Neural crest cell (in vitro differentiated cells): Measurements from ENCODE around the gene C19orf67. TPM values are rescaled to one million over a fixed set of nuclear protein-coding genes. Genes with fewer than 3 reads are reported as not detected.

Source experiments
- DNase-seq: peaks from one replicate; pipeline ENCODE4 v3.0.0; 2021; ENCODE audit warnings: low read depth, mixed read lengths, low spot score
- H3K27ac Mint-ChIP-seq: one replicate; pipeline ENCODE4 v1.8.0; 2021; ENCODE audit warnings: mild to moderate bottlenecking, mixed read lengths; ENCODE audit not compliant: unreplicated experiment
- H3K27me3 Mint-ChIP-seq: 2 replicates; pipeline ENCODE4 v1.8.0; 2021; ENCODE audit warnings: low read depth, mild to moderate bottlenecking, mixed read lengths
- H3K36me3 Mint-ChIP-seq: 2 replicates; pipeline ENCODE4 v1.8.0; 2021; ENCODE audit warnings: low read depth, mild to moderate bottlenecking, mixed read lengths
- H3K4me1 Mint-ChIP-seq: 2 replicates; pipeline ENCODE4 v1.8.0; 2021; ENCODE audit warnings: mixed read lengths
- H3K4me3 Mint-ChIP-seq: one replicate; pipeline ENCODE4 v1.8.0; 2021; ENCODE audit warnings: mild to moderate bottlenecking, mixed read lengths
- H3K9me3 Mint-ChIP-seq: 2 replicates; pipeline ENCODE4 v1.8.0; 2021; ENCODE audit warnings: mixed read lengths
- CTCF ChIP-seq: fragments of 200-600 bp; sonication (generic); conservative IDR thresholded peaks from 2 replicates; pipeline ENCODE4 v1.5.0; 2021; ENCODE audit warnings: antibody characterized with exemption, mild to moderate bottlenecking
- total RNA-seq: library from RNA; stranded (reverse); gene quantifications from 2 replicates; pipeline ENCODE4 v1.2.1, GENCODE V29; 2021

C19orf67 gene
- total RNA-seq, 1 donor from 2014 or later: not detected

- no peak overlapping the region for H3K27ac Mint-ChIP-seq
- H3K9me3 Mint-ChIP-seq: no peaks in the 10 kb centered on the region
- DNase-seq: no peak
- no peaks in the 10 kb centered on the region for H3K36me3 Mint-ChIP-seq
- H3K27me3 Mint-ChIP-seq: no peaks in the 10 kb centered on the region
- peak overlapping the region; percentile 96 for H3K4me3 Mint-ChIP-seq
- TF ChIP-seq CTCF: no peak
- H3K4me1 Mint-ChIP-seq: peaks cover 32% of the 10 kb centered on the region
These were observed 31.5 kb upstream of the C19orf67 start for GRCh38 chr19:14116918-14117578.

- no peak for DNase-seq
- no peaks in the 10 kb centered on the region for H3K27me3 Mint-ChIP-seq
- H3K36me3 Mint-ChIP-seq: no peaks in the 10 kb centered on the region
- TF ChIP-seq CTCF: no peak
- H3K4me3 Mint-ChIP-seq: peak overlapping the region; percentile 96
- peaks cover 32% of the 10 kb centered on the region for H3K4me1 Mint-ChIP-seq
- no peak overlapping the region for H3K27ac Mint-ChIP-seq
- no peaks in the 10 kb centered on the region for H3K9me3 Mint-ChIP-seq
These were observed 30.9 kb upstream of the C19orf67 start for GRCh38 chr19:14116525-14116917.

GRCh38 chr19:14115756-14116155 is 30.2 kb upstream of the C19orf67 start:
- H3K4me1 Mint-ChIP-seq: peaks cover 32% of the 10 kb centered on the region
- TF ChIP-seq CTCF: no peak
- peak overlapping the region; percentile 96 for H3K4me3 Mint-ChIP-seq
- H3K27me3 Mint-ChIP-seq: no peaks in the 10 kb centered on the region
- no peak overlapping the region for H3K27ac Mint-ChIP-seq
- DNase-seq: no peak
- H3K9me3 Mint-ChIP-seq: no peaks in the 10 kb centered on the region
- H3K36me3 Mint-ChIP-seq: no peaks in the 10 kb centered on the region

GRCh38 chr19:14114854-14115253 is 29.3 kb upstream of the C19orf67 start:
- peak; percentile 58 for TF ChIP-seq CTCF
- Mint-ChIP-seq H3K4me1 (peaks cover 32% of the 10 kb centered on the region), H3K9me3 (no peaks in the 10 kb centered on the region), H3K4me3 (peak overlapping the region; percentile 96), H3K36me3 (no peaks in the 10 kb centered on the region), H3K27ac (no peak overlapping the region), H3K27me3 (no peaks in the 10 kb centered on the region)
- peak; percentile 21 for DNase-seq

- H3K9me3 Mint-ChIP-seq: no peaks in the 10 kb centered on the region
- peaks cover 32% of the 10 kb centered on the region for H3K4me1 Mint-ChIP-seq
- no peaks in the 10 kb centered on the region for H3K27me3 Mint-ChIP-seq
- no peak for TF ChIP-seq CTCF
- H3K27ac Mint-ChIP-seq: peak overlapping the region; percentile 19
- H3K36me3 Mint-ChIP-seq: no peaks in the 10 kb centered on the region
- DNase-seq: no peak
- no peak overlapping the region for H3K4me3 Mint-ChIP-seq
These were observed 28.9 kb upstream of the C19orf67 start for GRCh38 chr19:14114439-14114838.
